HL-60 (cell line): ENCODE results near the gene HYAL3.

ENCODE experiments used
- DNase-seq, 2 experiments: peaks; one replicate each; pipeline ENCODE4 v3.0.0-alpha.2; 2010 to 2020; ENCODE audit warnings: low read depth in 1 of 2, low spot score in 1 of 2
- H3K27ac ChIP-seq: fragments of 250-450 bp; sonication (Bioruptor Pico); replicated peaks from 2 replicates; pipeline ENCODE4 v1.5.1; 2020; ENCODE audit warnings: mild to moderate bottlenecking, moderate library complexity
- H3K27me3 ChIP-seq: fragments of 250-450 bp; sonication (Bioruptor Pico); 2 replicates; pipeline ENCODE4 v1.5.1; 2021; ENCODE audit warnings: mild to moderate bottlenecking, moderate library complexity; ENCODE audit not compliant: insufficient read depth, poor library complexity, severe bottlenecking
- H3K4me3 ChIP-seq: replicated peaks from 2 replicates; pipeline ENCODE4 v1.5.1; 2011; ENCODE audit warnings: mild to moderate bottlenecking, control low read depth, low read length; ENCODE audit not compliant: insufficient read depth
- GABPA ChIP-seq: IDR thresholded peaks from 2 replicates; pipeline ENCODE4 v1.6.1; 2012; ENCODE audit warnings: low read depth
- POLR2AphosphoS5 ChIP-seq: IDR thresholded peaks from 2 replicates; pipeline ENCODE4 v1.6.1; 2012; ENCODE audit warnings: low read depth
- REST ChIP-seq: IDR thresholded peaks from 2 replicates; pipeline ENCODE4 v1.6.1; 2012; ENCODE audit warnings: low read depth; ENCODE audit not compliant: insufficient replicate concordance
- SPI1 ChIP-seq: IDR thresholded peaks from 2 replicates; pipeline ENCODE4 v1.6.1; 2012; ENCODE audit warnings: low read depth, mild to moderate bottlenecking, borderline replicate concordance
- TF ChIP-seq, protein P1 (sequence below): IDR thresholded peaks from one replicate; pipeline ENCODE4 v1.5.1; 2011; ENCODE audit warnings: low read length, control low read depth, inconsistent platforms; ENCODE audit not compliant: insufficient read depth

The HYAL3 gene

DNA sequence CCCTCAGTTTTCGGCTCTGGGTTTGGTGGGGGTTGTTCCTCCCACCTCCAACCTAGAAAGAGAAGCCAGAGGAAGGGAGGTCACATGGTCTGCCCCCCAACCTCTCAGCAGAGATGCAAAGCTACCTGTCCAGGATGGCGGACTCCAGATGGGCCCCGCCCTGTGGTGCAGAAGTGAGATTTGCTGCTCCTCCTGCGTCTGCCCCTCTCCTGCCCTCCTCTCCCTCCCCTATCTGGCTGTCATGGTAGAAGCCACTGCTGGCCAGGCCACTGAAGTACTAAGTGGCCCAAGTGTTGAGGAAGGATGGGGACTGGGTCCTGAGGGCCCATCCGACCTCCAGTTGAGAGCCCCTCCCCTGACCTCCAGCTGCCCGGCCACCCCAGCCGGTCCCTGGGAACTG, 32.4 kb downstream of the HYAL3 start:
- H3K27ac ChIP-seq = no peak overlapping the region
- H3K4me3 ChIP-seq = no peak overlapping the region
- TF ChIP-seq, protein P1, sequence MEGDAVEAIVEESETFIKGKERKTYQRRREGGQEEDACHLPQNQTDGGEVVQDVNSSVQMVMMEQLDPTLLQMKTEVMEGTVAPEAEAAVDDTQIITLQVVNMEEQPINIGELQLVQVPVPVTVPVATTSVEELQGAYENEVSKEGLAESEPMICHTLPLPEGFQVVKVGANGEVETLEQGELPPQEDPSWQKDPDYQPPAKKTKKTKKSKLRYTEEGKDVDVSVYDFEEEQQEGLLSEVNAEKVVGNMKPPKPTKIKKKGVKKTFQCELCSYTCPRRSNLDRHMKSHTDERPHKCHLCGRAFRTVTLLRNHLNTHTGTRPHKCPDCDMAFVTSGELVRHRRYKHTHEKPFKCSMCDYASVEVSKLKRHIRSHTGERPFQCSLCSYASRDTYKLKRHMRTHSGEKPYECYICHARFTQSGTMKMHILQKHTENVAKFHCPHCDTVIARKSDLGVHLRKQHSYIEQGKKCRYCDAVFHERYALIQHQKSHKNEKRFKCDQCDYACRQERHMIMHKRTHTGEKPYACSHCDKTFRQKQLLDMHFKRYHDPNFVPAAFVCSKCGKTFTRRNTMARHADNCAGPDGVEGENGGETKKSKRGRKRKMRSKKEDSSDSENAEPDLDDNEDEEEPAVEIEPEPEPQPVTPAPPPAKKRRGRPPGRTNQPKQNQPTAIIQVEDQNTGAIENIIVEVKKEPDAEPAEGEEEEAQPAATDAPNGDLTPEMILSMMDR = no peak
- TF ChIP-seq REST (no peak), GABPA (no peak), SPI1 (no peak), POLR2AphosphoS5 (no peak)
- DNase-seq = no peak
- peaks cover 16% of the 10 kb centered on the region for H3K27me3 ChIP-seq

- Histone ChIP-seq H3K4me3 (no peak overlapping the region), H3K27me3 (peaks cover 16% of the 10 kb centered on the region), H3K27ac (no peak overlapping the region)
- DNase-seq = no peak
- TF ChIP-seq, protein P1 = no peak
- no peak for TF ChIP-seq SPI1
- TF ChIP-seq GABPA = no peak
- TF ChIP-seq POLR2AphosphoS5 = no peak
- no peak for TF ChIP-seq REST
Observed at GRCh38 chr3:50266017-50266416, 33.2 kb downstream of the HYAL3 start.

DNA sequence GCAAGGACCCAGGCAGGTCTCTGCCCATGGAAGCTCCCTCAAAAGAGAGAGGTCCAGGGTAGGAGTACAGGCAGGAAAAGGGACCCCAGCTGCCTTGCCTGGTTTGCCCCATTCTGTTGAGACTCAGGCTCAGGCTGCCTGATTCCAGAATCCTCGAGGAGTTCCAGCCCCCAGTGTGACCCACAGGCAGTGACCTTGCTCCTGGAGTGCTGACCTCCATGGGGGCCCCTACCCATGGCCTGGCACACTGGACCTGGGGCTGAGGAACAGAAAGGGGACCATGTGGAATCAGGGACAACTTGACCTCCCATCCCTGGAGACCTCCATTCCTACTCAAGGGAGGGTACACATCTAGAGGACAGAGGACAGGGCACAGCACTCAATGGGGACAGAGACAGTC, 33.6 kb downstream of the HYAL3 start:
- DNase-seq = no peak
- no peak overlapping the region for H3K27ac ChIP-seq
- TF ChIP-seq GABPA = no peak
- TF ChIP-seq REST = no peak
- TF ChIP-seq POLR2AphosphoS5 = no peak
- TF ChIP-seq, protein P1 = no peak
- no peak for TF ChIP-seq SPI1
- H3K27me3 ChIP-seq = peaks cover 16% of the 10 kb centered on the region
- H3K4me3 ChIP-seq = no peak overlapping the region
